ENCODE data around the gene RBX1.

Gene RBX1

DNA sequence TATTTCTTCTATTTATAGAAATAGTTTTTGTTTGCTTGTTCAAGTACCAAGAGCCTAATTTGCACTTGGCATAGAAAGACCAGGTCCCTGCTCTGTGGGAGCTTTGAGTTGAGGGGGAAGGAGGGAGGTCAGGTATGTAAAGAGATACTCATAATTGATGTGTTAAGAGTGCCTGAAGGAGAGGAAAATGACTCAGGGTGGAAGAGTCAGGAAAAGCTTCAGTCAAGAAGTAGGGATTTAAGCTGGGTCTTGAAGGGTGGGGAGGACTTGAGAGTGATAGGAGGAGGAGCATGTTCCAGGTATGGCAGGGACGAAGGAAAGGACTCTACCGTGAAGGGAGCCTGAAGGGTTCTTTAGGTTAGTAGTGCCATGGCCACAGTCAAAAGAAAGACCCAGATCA, 9.0 kb downstream of the RBX1 start:
- no peak for ATAC-seq
- TF ChIP-seq POU6F1 (CRISPR knock-in tag; IDR thresholded peaks at IDR 0.05; ENCODE audit: borderline replicate concordance, low read depth) = no peak
- no peak for TF ChIP-seq ZNF8 (CRISPR knock-in tag; IDR thresholded peaks at IDR 0.05)
- TF ChIP-seq ESRRG (CRISPR knock-in tag; IDR thresholded peaks at IDR 0.05) = no peak
- no peak for TF ChIP-seq TSHZ2 (CRISPR knock-in tag; IDR thresholded peaks at IDR 0.05)
- no peak for TF ChIP-seq ZFP3 (CRISPR knock-in tag; IDR thresholded peaks at IDR 0.05)
- TF ChIP-seq SNAI2 (CRISPR knock-in tag; IDR thresholded peaks at IDR 0.05) = no peak
- no peak for TF ChIP-seq ISL1 (CRISPR knock-in tag; IDR thresholded peaks at IDR 0.05)
- TF ChIP-seq ZC3H10 (CRISPR knock-in tag; IDR thresholded peaks at IDR 0.05) = no peak
- no peak for TF ChIP-seq CSDC2 (CRISPR knock-in tag; IDR thresholded peaks at IDR 0.05)
- no peak for TF ChIP-seq ARNTL (CRISPR knock-in tag; IDR thresholded peaks at IDR 0.05; ENCODE audit: borderline replicate concordance, low read depth)
- TF ChIP-seq, protein P1, sequence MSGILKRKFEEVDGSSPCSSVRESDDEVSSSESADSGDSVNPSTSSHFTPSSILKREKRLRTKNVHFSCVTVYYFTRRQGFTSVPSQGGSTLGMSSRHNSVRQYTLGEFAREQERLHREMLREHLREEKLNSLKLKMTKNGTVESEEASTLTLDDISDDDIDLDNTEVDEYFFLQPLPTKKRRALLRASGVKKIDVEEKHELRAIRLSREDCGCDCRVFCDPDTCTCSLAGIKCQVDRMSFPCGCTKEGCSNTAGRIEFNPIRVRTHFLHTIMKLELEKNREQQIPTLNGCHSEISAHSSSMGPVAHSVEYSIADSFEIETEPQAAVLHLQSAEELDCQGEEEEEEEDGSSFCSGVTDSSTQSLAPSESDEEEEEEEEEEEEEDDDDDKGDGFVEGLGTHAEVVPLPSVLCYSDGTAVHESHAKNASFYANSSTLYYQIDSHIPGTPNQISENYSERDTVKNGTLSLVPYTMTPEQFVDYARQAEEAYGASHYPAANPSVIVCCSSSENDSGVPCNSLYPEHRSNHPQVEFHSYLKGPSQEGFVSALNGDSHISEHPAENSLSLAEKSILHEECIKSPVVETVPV (CRISPR knock-in tag; IDR thresholded peaks at IDR 0.05) = no peak
- TF ChIP-seq TOX (CRISPR knock-in tag; IDR thresholded peaks at IDR 0.05; ENCODE audit: borderline replicate concordance) = no peak
- no peak for TF ChIP-seq ZFP30 (CRISPR knock-in tag; IDR thresholded peaks at IDR 0.05)
- TF ChIP-seq ZNF565 (CRISPR knock-in tag; conservative IDR thresholded peaks at IDR 0.05; ENCODE audit: low read depth) = no peak
- TF ChIP-seq CREB5 (CRISPR knock-in tag; IDR thresholded peaks at IDR 0.05; ENCODE audit: low read depth) = no peak

- no peak for ATAC-seq
- TF ChIP-seq ZFP3 (CRISPR knock-in tag; IDR thresholded peaks at IDR 0.05) (no peak), CREB5 (CRISPR knock-in tag; IDR thresholded peaks at IDR 0.05; ENCODE audit: low read depth) (no peak), CSDC2 (CRISPR knock-in tag; IDR thresholded peaks at IDR 0.05) (no peak), PPARA (CRISPR knock-in tag; IDR thresholded peaks at IDR 0.05; ENCODE audit: borderline replicate concordance) (no peak), PATZ1 (CRISPR knock-in tag; IDR thresholded peaks at IDR 0.05; ENCODE audit: borderline replicate concordance) (no peak), ZFP30 (CRISPR knock-in tag; IDR thresholded peaks at IDR 0.05) (no peak), OSR1 (CRISPR knock-in tag; IDR thresholded peaks at IDR 0.05) (no peak), GLIS3 (CRISPR knock-in tag; IDR thresholded peaks at IDR 0.05) (no peak)
These were observed 15.0 kb downstream of the RBX1 start for GRCh38 chr22:40965936-40966725.

- ATAC-seq = no peak
- TF ChIP-seq OSR1 (CRISPR knock-in tag; IDR thresholded peaks at IDR 0.05) = no peak
- TF ChIP-seq, protein P1 (CRISPR knock-in tag; IDR thresholded peaks at IDR 0.05) = no peak
- TF ChIP-seq ESRRG (CRISPR knock-in tag; IDR thresholded peaks at IDR 0.05) = no peak
- TF ChIP-seq ARNTL (CRISPR knock-in tag; IDR thresholded peaks at IDR 0.05; ENCODE audit: borderline replicate concordance, low read depth) = no peak
- no peak for TF ChIP-seq ZNF565 (CRISPR knock-in tag; conservative IDR thresholded peaks at IDR 0.05; ENCODE audit: low read depth)
These were observed 15.5 kb downstream of the RBX1 start for GRCh38 chr22:40966726-40967085.
